Measurements from ENCODE around the gene OOSP4B.
"Not testable (repeated sequence)": the region's sequence is repeated elsewhere in the genome, so short reads cannot be mapped to it uniquely, and the experiment has no call there.

The OOSP4B gene

DNA sequence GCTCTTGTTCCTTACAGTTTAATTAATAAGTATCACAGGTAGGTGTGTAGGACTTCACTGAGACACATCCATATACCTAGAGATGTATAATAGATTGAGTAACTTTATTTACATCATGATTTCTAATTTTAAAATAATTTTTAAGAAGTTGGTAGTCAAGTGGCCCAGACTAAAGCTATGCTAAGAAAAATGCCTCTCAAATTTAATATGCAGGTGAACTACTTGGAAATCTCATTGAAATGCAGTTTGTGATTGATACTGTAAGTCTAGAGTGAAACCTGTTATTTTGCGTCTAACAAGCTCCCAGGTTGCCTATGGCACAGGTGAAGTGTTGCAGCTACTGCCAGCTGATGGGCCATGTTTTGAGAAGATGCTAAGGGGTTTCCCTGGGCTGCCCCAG, at the start of gene OOSP4B:
TSS of gene OOSP4B (plus strand) at position 301 of the 400 bp plus-strand sequence.
- DNase-seq: no peak

DNA sequence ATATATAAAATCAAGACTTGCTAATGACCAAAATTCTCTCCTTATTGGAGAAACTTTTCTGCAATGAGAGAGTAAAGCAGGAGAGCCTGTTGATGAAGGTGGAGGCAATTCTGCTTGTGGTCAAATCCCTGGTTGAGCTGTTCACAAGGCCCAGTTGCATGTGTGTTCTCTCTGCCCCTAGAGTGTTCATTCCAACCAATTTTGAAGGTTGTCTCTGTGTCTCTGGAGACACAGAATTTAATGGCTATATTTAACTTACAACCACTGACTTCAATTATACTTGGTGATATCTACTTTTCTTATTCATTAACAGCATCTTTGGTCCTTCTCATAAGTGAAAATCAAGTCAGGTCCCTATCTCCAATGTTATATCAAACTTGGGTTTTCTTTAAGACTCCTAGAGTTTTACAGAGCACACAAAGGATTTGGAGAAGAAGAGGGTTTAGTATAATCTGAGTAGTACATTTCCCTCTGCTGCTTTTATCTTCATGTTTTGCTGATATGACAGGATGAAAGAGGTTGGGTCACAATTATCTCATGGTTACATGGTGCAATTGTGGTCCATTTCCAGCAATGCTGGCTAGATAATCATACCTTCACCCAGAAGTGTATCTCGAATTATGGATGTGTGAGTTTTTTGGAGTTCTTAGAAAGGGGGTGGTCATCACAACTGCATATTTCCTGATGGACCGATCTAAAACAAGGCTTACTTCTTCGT, 49.1 kb upstream of the OOSP4B start:
- DNase-seq: no peak

DNA sequence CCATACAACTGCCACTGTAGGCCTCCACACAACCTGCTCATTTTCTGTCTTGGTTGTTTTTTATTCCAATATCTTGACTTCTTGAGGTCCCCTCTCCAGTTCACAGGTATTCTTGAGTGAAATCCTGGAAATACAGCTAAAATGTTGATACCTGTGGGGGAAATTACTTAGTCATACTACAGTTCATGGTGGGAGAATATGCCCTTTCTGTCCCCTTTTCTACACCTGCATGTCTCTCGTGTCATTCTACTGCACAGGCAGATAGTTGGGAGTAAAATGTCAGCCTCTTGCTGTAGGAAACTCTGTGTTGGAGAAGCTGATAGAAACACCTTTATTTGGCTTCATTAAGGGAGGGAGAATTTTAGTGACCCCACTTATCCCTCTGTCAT, 48.6 kb upstream of the OOSP4B start:
- DNase-seq: no peak

DNA sequence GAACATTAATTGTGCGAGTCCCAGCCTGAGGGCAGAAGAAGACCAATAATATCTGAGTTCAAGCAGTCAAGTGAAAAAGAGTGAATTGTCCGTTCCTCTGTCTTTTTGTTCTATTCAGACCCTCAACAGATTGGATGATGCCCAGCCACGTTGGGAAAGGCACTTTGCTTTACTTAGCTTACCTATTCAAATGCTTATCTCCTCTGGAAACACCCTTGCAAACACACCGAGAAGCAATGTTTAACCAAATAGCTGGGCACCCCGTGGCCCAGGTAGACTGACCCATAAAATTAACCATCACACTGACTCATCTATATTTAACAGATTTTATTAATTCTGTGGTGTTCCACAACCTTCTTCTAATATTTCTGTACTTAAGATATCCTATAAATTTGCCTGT, 43.9 kb upstream of the OOSP4B start:
- DNase-seq: no peak

DNA sequence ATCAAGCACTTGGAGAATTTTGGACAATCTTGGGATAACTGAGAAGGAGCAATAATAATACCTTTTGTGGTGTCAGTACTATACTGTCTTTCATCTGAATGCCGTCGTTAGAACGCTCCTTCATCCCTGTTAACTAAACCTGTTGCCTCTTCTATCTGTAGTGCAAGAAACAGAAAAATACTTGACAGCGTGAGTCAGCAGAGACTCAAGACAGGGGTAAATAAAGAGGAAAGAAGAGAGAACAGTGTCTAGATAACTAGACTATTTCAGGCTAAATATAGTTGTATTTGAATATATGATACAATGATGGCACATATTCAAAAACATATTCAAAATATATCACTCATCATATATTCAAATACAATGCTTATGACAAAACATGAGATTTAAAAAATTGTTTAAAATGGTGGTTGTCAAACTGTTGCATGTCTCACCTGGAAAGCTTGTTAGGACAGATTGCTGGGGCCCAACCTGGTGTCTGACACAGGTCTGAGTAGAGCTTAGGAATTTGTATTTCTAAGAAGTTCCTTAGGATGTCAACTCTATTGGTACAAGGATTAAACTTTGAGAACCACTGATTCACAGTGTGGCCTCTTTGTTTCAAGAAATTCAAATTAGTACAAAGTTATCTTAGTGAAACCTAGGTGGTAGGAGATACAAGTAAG, 35.7 kb upstream of the OOSP4B start:
- no peak for DNase-seq

DNA sequence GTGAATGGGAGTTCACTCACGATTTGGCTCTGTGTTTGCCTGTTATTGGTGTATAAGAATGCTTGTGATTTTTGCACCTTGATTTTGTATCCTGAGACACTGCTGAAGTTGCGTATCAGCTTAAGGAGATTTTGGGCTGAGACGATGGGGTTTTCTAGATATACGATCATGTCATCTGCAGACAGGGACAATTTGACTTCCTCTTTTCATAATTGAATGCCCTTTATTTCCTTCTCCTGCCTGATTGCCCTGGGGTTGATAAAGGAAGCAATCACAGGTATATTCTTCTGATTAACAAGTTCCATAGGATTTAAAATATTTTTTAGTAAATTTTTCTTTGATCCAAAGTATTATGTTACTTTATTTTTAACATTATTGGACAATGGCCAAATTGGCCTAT, 34.9 kb upstream of the OOSP4B start:
- DNase-seq: not testable (repeated sequence)

DNA sequence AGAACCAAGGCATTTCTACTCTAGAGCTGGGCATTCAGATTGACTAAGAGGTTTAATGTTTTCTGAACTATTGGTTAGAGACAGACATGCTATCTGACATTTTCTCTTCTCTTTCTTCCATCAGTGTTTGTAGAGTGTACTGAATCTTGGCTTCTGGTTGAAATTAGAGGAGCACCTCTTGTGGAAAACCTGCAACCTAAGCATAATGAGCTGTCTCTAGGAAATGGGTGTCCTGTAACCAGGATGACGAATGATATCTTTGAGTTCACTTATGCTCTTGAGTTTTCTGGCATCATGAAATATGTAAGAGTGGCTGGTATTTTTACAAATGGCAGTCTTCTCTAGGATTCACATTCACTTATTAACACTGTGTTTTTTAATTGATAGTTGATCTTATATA, 33.8 kb upstream of the OOSP4B start:
- no peak for DNase-seq

DNA sequence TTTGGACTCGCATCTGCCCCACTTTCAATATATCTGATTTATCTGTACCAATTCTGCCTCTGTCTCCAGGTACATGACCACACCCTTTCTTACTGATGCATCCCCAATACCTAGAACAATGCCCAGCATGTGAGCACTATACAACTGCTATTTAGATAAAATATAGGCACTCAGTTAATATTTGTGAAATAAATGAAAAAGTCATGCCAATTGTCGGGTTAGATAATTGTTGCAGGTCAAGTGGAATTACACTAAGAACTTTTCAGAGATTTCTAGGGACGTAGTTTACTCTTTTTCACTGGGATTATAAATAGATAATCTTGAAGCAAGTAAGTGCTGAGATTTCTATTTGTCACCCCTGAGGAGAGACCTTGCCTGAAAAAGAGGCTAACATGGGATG, 32.6 kb upstream of the OOSP4B start:
- DNase-seq: no peak

DNA sequence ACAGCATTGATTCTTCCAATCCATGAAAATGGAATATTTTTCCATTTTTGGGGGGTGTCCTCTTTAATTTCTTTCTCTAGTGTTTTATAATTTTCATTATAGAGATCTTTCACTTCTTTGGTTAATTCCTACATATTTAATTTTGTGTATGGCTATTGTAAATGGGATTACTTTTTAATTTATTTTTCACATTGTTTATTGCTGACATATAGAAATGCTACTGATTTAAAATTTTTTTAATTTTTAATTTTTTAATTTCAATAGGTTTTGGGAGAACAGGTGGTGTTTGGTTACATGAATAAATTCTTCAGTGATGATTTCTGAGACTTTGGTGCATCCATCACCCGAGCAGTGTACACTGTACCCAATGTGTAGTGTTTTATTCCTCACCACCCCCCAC, 26.6 kb upstream of the OOSP4B start:
- no peak for DNase-seq

DNA sequence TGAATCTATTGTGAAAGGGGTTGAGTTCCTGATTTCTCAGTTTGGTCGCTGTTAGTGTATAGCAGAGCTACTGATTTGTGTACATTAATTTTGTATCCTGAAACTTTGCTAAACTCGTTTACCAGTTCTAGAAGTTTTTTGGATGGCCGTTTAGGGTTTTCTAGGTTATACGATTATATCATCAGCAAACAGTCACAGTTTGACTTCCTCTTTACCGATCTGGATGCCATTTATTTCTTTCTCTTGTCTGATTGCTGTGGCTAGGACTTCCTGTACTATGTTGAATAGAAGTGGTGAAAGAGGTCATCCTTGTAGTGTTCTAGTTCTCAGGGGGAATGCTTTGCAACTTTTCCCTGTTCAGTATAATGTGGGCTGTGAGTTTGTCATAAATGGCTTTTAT, 24.6 kb upstream of the OOSP4B start:
- DNase-seq: no peak

DNA sequence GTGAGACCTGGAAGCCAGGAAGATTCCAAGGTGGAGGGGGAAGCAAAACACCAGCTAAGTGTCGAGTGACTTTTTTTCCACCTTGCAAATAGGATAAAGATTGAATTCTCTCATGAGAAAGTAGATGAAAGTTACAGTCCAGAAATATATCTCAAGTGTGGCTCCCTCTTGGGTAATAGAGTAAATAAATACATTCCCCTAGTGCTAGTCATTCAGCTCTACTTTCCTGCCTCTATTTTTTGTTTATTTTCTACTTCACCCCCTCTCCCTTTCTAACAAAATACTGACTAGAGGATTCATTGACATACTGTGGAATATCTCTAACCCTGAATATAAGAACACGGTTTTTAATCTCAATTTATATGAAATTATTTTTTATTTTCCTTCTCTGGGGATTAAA, 19.2 kb upstream of the OOSP4B start:
- no peak for DNase-seq

DNA sequence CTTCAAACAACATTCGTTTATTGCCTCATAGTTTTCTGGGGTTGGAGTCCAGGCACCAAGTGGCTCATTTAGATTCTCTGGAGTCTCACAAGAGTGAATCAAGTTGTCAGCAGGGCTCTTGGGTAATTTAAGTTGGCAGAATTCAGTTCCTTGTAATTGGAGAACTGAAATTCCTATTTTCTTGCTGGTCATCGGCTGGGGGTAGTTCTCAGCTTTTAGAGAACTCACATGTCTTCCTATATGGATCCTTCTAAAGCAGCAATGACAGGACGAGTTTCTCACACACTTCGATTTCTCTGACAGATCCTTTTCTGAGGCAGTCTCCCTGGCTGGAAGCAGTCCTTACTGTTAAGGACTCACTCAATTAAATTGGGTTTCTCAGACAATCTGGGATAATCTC, 17.3 kb upstream of the OOSP4B start:
- no peak for DNase-seq

DNA sequence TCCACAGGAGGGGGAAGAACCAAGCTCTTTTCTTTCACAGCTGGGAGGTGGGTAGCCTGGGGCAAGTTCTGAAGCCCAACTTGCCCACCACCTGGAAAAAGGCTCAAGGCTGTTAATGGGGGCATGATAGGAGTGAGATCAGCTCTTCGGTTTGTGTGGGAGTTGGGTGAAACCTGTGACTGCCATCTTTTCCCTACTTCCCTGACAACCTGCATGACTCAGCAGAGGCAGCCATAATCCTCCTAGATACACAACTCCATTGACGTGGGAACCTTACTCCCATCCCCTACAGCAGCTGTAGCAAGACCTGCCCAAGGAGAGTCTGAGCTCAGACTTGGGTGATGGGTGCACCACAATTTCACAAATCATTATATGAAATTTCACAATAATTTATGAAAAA, 13.3 kb upstream of the OOSP4B start:
- no peak for DNase-seq

DNA sequence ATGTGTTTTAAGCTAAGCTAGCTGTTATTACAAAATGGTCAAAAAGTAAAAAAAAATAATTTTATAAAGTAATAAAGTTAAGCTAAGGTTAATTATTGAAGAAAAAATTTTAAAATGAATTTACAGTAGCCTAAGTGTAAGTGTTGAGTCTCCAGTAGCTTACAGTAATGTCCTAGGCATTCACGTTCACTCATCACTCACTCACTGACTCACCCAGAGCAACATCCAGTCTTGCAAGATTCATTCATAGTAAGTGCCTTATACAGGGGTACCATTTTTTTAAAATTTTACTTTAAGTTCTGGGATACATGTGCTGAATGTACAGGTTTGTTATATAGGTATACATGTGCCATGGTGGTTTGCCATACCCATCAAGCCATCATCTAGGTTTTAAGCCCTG, 11.6 kb upstream of the OOSP4B start:
- no peak for DNase-seq

DNA sequence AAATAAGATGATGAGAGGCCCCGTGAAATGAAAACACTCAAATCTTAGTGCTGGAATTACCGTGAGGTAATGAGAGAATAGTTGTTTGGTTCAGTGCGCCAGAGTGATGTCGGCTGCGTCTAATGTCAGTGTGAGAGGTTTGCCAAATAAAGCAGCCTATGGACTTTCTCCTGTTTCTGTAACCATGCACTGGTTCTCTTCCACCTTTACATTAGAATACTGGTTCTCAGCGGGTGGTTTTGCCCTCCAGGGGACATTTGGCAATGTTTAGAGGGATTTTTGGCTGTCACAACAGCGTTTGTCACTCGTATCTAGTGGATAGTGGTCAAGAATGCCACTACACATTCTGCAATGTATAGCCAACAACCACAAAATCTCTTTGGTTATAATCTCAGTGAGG, 1.1 kb downstream of the OOSP4B start:
- DNase-seq: no peak

DNA sequence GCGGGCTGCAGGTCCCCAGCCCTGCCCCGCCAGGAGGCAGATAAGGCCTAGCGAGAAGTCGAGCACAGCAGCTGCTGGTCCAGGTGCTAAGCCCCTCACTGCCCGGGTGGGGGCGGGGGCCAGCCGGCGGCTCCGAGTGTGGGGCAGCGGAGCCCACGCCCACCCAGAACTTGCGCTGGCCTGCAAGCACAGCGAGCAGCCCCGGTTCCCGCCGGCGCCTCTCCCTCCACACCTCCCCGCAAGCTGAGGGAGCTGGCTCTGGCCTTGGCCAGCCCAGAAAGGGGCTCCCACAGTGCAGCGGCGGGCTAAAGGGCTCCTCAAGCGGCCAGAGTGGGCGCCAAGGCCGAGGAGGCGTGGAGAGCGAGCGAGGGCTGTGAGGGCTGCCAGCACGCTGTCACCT, 3.4 kb downstream of the OOSP4B start:
- not testable (repeated sequence) for DNase-seq

DNA sequence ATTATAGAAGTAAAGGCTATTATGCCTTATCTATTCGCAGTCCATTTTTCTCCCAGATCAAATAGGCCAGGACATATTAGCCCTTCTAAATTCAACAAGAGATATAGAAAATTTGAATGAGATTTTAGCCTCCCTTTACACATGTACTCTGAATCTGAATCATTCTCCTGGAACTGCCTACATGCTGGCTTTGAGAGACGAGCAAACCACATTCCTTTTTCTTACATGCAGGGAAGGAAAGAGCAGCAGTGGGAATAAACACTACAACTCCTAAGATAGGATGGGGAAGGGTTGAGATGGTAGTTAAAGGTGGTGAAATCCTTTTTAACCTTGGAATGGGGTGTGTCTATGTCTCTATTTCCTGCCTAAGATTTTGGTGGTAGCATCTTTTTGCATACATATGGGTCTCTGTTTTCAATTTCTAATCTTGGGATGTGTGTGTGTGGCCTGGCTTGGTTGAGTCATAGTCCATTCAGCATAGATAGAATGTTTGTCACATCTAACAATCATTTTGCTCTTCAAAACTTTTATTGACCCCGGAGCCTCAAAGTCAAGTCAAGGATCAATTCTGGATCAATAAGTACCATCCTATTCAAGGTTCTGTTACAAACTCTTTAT, 12.1 kb downstream of the OOSP4B start:
- DNase-seq: no peak

DNA sequence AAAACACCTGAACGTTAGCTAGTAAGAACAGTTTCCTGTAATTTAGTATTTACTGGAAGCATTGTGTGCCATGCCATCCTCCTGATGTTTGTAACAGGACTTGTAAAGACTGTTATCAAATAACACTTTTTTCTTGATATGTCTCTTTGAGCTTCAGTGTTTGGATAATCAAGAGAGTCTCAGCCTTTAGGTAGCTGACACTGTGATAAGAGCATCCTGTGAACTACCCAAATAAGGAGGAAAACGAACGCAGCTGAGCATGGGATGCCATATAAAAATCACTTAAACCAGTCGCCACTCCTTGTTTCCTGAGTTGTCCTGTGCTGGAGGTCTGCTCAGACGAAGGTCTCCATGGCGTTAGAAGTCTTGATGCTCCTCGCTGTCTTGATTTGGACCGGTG, 23.1 kb downstream of the OOSP4B start, which contains the start of gene OOSP2:
TSS of gene OOSP2 (plus strand) at position 301 of the 400 bp plus-strand sequence. CDS start at position 352, 51 bp downstream.
- DNase-seq: no peak

DNA sequence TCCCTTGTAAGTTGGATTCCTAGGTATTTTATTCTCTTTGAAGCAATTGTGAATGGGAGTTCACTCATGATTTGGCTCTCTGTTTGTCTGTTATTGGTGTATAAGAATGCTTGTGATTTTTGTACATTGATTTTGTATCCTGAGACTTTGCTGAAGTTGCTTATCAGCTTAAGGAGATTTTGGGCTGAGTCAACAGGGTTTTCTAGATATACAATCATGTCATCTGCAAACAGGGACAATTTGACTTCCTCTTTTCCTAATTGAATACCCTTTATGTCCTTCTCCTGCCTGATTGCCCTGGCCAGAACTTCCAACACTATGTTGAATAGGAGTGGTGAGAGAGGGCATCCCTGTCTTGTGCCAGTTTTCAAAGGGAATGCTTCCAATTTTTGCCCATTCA, 33.4 kb downstream of the OOSP4B start:
- not testable (repeated sequence) for DNase-seq

DNA sequence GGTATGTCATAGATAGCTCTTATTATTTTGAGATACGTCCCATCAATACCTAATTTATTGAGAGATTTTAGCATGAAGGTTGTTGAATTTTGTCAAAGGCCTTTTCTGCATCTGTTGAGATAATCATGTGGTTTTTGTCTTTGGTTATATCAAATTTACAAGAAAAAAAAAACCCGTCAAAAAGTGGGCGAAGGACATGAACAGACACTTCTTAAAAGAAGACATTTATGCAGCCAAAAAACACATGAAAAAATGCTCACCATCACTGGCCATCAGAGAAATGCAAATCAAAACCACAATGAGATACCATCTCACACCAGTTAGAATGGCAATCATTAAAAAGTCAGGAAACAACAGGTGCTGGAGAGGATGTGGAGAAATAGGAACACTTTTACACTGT, 33.9 kb downstream of the OOSP4B start:
- DNase-seq: not testable (repeated sequence)

DNA sequence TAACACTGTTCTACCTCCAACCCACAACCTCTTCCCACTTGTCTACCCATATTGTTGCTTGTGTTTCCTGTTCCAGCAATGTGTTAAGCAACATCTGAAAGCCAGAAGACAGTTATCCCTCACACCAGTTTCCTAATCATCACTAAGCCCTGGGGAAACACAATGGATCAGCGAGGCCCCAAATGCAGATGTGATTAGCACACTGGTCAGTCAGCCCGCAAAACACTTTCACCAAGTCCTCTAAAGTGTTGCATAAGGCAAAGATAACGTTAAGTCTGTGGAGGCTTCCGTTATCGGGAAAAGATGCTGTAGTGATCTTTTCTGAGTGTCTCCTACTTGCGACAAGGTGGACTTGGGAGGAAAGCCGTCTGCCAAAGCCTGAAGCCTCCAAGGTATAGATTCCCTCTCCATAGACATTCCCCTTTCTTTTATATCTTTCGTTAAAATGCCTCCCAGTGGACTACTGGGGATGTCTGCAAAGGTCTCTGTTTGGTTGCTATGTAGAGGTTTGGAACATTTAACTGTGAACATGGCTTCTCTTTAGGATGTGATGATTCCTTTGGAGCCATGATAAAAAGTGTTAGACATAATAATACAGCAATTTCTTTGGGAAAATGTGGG, 39.5 kb downstream of the OOSP4B start, which contains the start of gene MS4A3:
TSS of gene MS4A3 (plus strand) at position 317 of the 621 bp plus-strand sequence. CDS start 4,496 bp downstream, outside the sequence.
- DNase-seq: no peak

DNA sequence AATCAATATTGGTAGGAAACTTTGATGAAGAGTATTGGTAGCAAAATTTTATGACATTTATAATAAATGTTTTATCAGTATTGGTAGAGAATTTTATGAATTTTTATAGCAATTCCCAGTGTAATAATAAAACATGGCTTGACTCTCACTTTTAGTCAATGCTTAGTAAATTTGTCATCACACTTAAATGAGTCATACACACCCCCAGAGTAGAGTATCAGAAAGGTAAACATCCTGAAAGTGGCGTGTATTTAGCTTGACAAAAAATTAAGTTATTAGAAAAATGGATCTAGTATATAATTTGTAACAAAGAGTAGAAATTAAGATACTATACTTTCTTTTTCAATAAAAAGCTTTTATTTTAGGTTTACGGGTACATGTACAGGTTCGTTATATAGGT, 42.1 kb downstream of the OOSP4B start:
- no peak for DNase-seq
